ENCODE data around the gene SRGAP2C. TPM values are rescaled to one million over a fixed set of nuclear protein-coding genes. Genes with fewer than 3 reads are reported as not detected.
"Not testable (repeated sequence)": the region's sequence is repeated elsewhere in the genome, so short reads cannot be mapped to it uniquely, and the experiment has no call there.

The SRGAP2C gene
- total RNA-seq, 2 experiments from 2014 or later = 21.9 to 22.2 TPM

GRCh38 chr1:121275435-121275834 is 90.7 kb downstream of the SRGAP2C start:
- CTCF ChIA-PET, POLR2A ChIA-PET: not testable (repeated sequence)

- CTCF ChIA-PET = not testable (repeated sequence)
Measured at GRCh38 chr1:121278202-121278601, 93.4 kb downstream of the SRGAP2C start.

GRCh38 chr1:121278777-121279547 is 94.2 kb downstream of the SRGAP2C start:
- CTCF ChIA-PET = not testable (repeated sequence)

More at GRCh38 chr1:121278202-121278601, 93.4 kb downstream of the SRGAP2C start:
- POLR2A ChIA-PET = not testable (repeated sequence)

GRCh38 chr1:121279548-121279898 is 94.7 kb downstream of the SRGAP2C start:
- CTCF ChIA-PET = not testable (repeated sequence)

More at GRCh38 chr1:121278777-121279547, 94.2 kb downstream of the SRGAP2C start:
- POLR2A ChIA-PET = not testable (repeated sequence)

GRCh38 chr1:121280699-121281317 is 96.0 kb downstream of the SRGAP2C start:
- POLR2A ChIA-PET, CTCF ChIA-PET: not testable (repeated sequence)

More at GRCh38 chr1:121279548-121279898, 94.7 kb downstream of the SRGAP2C start:
- POLR2A ChIA-PET = not testable (repeated sequence)

- CTCF ChIA-PET, POLR2A ChIA-PET: not testable (repeated sequence)
Measured at GRCh38 chr1:121281480-121281879, 96.7 kb downstream of the SRGAP2C start.

- CTCF ChIA-PET = not testable (repeated sequence)
Measured at GRCh38 chr1:121283587-121284180, 98.9 kb downstream of the SRGAP2C start.

GRCh38 chr1:121292590-121292989 is 107.8 kb downstream of the SRGAP2C start:
- POLR2A ChIA-PET, CTCF ChIA-PET: not testable (repeated sequence)

More at GRCh38 chr1:121283587-121284180, 98.9 kb downstream of the SRGAP2C start:
- POLR2A ChIA-PET = not testable (repeated sequence)

GRCh38 chr1:121293263-121294204 is 108.8 kb downstream of the SRGAP2C start:
- POLR2A ChIA-PET, CTCF ChIA-PET: not testable (repeated sequence)

GRCh38 chr1:121294205-121294570 is 109.4 kb downstream of the SRGAP2C start:
- CTCF ChIA-PET, POLR2A ChIA-PET: not testable (repeated sequence)

GRCh38 chr1:121296563-121296962 is 111.8 kb downstream of the SRGAP2C start:
- POLR2A ChIA-PET, CTCF ChIA-PET: not testable (repeated sequence)

GRCh38 chr1:121298529-121298928 is 113.8 kb downstream of the SRGAP2C start:
- POLR2A ChIA-PET, CTCF ChIA-PET: not testable (repeated sequence)

GRCh38 chr1:121299514-121300149 is 114.9 kb downstream of the SRGAP2C start:
- CTCF ChIA-PET, POLR2A ChIA-PET: not testable (repeated sequence)

GRCh38 chr1:121301876-121302275 is 117.1 kb downstream of the SRGAP2C start:
- CTCF ChIA-PET, POLR2A ChIA-PET: not testable (repeated sequence)

GRCh38 chr1:121307759-121308158 is 123.0 kb downstream of the SRGAP2C start:
- POLR2A ChIA-PET, CTCF ChIA-PET: not testable (repeated sequence)

- POLR2A ChIA-PET, CTCF ChIA-PET: not testable (repeated sequence)
Measured at GRCh38 chr1:121315509-121315908, 130.7 kb downstream of the SRGAP2C start.

- POLR2A ChIA-PET, CTCF ChIA-PET: not testable (repeated sequence)
Measured at GRCh38 chr1:121316081-121316480, 131.3 kb downstream of the SRGAP2C start.

GRCh38 chr1:121317491-121318468 is 133.0 kb downstream of the SRGAP2C start:
- CTCF ChIA-PET = not testable (repeated sequence)

GRCh38 chr1:121318687-121319086 is 133.9 kb downstream of the SRGAP2C start:
- CTCF ChIA-PET, POLR2A ChIA-PET: not testable (repeated sequence)

More at GRCh38 chr1:121317491-121318468, 133.0 kb downstream of the SRGAP2C start:
- POLR2A ChIA-PET = not testable (repeated sequence)
